GM12878 (cell line): ENCODE measurements around the gene WWOX. TPM values are rescaled to one million over a fixed set of nuclear protein-coding genes. Genes with fewer than 3 reads are reported as not detected.

Experiments used
- ATAC-seq: fragments of 200-7000 bp; cut with Tn5 transposase; 3 replicates; pipeline ENCODE4 v1.9.1; 2020; ENCODE audit warnings: mild to moderate bottlenecking, moderate library complexity
- BruUV-seq: library from RNA; stranded (reverse); fragments of 400-500 nt; replicated peaks from 2 replicates; lab custom pipeline; 2021; lab: Mats Ljungman, UMichigan
- CTCF ChIA-PET: fragments of 300-600 bp; sonication (Branson Sonifier 250); formaldehyde crosslinking; extraction: SDS; loops from one replicate; lab custom pipeline; 2021; ENCODE audit warnings: inconsistent platforms; lab: Yijun Ruan, JAX
- POLR2A ChIA-PET: fragments of 350-600 bp; formaldehyde crosslinking; extraction: SDS; loops from one replicate; lab custom pipeline; 2021; ENCODE audit warnings: inconsistent platforms; lab: Charles Lee
- RAD21 ChIA-PET: fragments of 300-600 bp; sonication (Branson Sonifier 250); formaldehyde crosslinking; loops from one replicate; lab custom pipeline; 2023; ENCODE audit warnings: antibody characterized with exemption; ENCODE audit not compliant: unreplicated experiment; lab: Charles Lee
- SMC1A ChIA-PET: fragments of 300-600 bp; sonication (Branson Sonifier 250); formaldehyde crosslinking; loops from one replicate; lab custom pipeline; 2023; ENCODE audit not compliant: unreplicated experiment, uncharacterized antibody; lab: Charles Lee
- DNase-seq: peaks from one replicate; pipeline ENCODE4 v3.0.0-alpha.2; 2011; ENCODE audit warnings: low read depth, low spot score
- FAIRE-seq: peaks from 3 replicates; lab custom pipeline; 2011; peaks lifted over from hg19 to GRCh38; lab: Jason Lieb, UNC
- H2AFZ ChIP-seq: 2 replicates; pipeline ENCODE4 v1.6.0; 2011; ENCODE audit warnings: low read depth, low read length, control low read depth; ENCODE audit not compliant: control insufficient read depth
- H3K27ac ChIP-seq: 2 replicates; pipeline ENCODE4 v1.5.1; 2011; ENCODE audit warnings: control low read depth; ENCODE audit not compliant: control insufficient read depth, insufficient read depth
- H3K27me3 ChIP-seq, 2 experiments: replicated peaks in 1 of 2; 2 replicates each; pipeline versions ENCODE4 v1.6.0 to v1.6.1; 2011; ENCODE audit warnings: low read length in 1 of 2; ENCODE audit not compliant: control insufficient read depth in 2 of 2, insufficient read depth in 2 of 2
- H3K36me3 ChIP-seq, 2 experiments: 2 replicates each; pipeline ENCODE4 v1.5.1; 2011; ENCODE audit warnings: low read length in 1 of 2; ENCODE audit not compliant: control insufficient read depth in 2 of 2, insufficient read depth in 2 of 2
- H3K4me1 ChIP-seq: 2 replicates; pipeline ENCODE4 v1.6.1; 2011; ENCODE audit warnings: mild to moderate bottlenecking, low read length, moderate library complexity, mixed read lengths; ENCODE audit not compliant: control insufficient read depth, insufficient read depth
- H3K4me2 ChIP-seq: 2 replicates; pipeline ENCODE4 v1.6.0; 2011; ENCODE audit warnings: control low read depth; ENCODE audit not compliant: control insufficient read depth, insufficient read depth
- H3K4me3 ChIP-seq: fragments of 200-600 bp; sonication (generic); 2 replicates; pipeline ENCODE4 v1.5.1; 2016
- H3K79me2 ChIP-seq: 2 replicates; pipeline ENCODE4 v1.6.0; 2011; ENCODE audit warnings: low read length; ENCODE audit not compliant: control insufficient read depth, insufficient read depth
- H3K9ac ChIP-seq: 2 replicates; pipeline ENCODE4 v1.8.0; 2011; ENCODE audit warnings: low read length, control low read depth, mixed read lengths; ENCODE audit not compliant: control insufficient read depth, insufficient read depth
- H3K9me3 ChIP-seq: replicated peaks from 3 replicates; pipeline ENCODE4 v1.5.1; 2011; ENCODE audit warnings: mild to moderate bottlenecking, low read length; ENCODE audit not compliant: control insufficient read depth, insufficient read depth
- H4K20me1 ChIP-seq: 2 replicates; pipeline ENCODE4 v1.6.0; 2011; ENCODE audit not compliant: control insufficient read depth, insufficient read depth
- BCL11A ChIP-seq: IDR thresholded peaks from 2 replicates; pipeline ENCODE4 v1.6.1; 2011; ENCODE audit warnings: low read depth, low read length
- BMI1 ChIP-seq: fragments of 450-650 bp; IDR thresholded peaks from 2 replicates; pipeline ENCODE4 v1.6.1; 2016; ENCODE audit warnings: mild to moderate bottlenecking, moderate library complexity, borderline replicate concordance
- CREB1 ChIP-seq: IDR thresholded peaks from 2 replicates; pipeline ENCODE4 v1.6.1; 2012; ENCODE audit warnings: low read depth, mild to moderate bottlenecking, inconsistent platforms
- MXI1 ChIP-seq: fragments of 150-350 bp; IDR thresholded peaks from 2 replicates; pipeline ENCODE4 v1.6.1; 2011; ENCODE audit warnings: low read depth, mild to moderate bottlenecking, inconsistent platforms, low read length, improper control_type of control experiment
- NFYA ChIP-seq: IDR thresholded peaks from 2 replicates; pipeline ENCODE4 v1.6.1; 2011; ENCODE audit warnings: low read depth, mild to moderate bottlenecking, low read length, improper control_type of control experiment, borderline replicate concordance
- POLR2AphosphoS2 ChIP-seq: IDR thresholded peaks from 2 replicates; pipeline ENCODE4 v1.6.1; 2011; ENCODE audit warnings: low read depth, mild to moderate bottlenecking, low read length, improper control_type of control experiment, moderate library complexity
- POLR2AphosphoS5 ChIP-seq: IDR thresholded peaks from 2 replicates; pipeline ENCODE4 v1.6.1; 2011; ENCODE audit warnings: mild to moderate bottlenecking, low read length, inconsistent platforms
- WRNIP1 ChIP-seq: IDR thresholded peaks from 2 replicates; pipeline ENCODE4 v1.6.1; 2011; ENCODE audit warnings: low read depth, low read length, improper control_type of control experiment, borderline replicate concordance
- ZZZ3 ChIP-seq: IDR thresholded peaks from 2 replicates; pipeline ENCODE4 v1.6.1; 2011; ENCODE audit warnings: low read depth; ENCODE audit not compliant: control insufficient read depth, insufficient read length
- WGBS: methylation state at CpG from one replicate; pipeline ENCODE4 v1.1.6; 2016; ENCODE audit warnings: low lambda C conversion rate; ENCODE audit not compliant: insufficient replicate concordance, insufficient coverage; ENCODE audit errors: missing lambda C conversion rate; 5-methylcytosine and 5-hydroxymethylcytosine counted together
- in situ Hi-C: fragments of 300-500 bp; cut with MboI; formaldehyde crosslinking; loops from 9 replicates; pipeline ENCODE4 v1.14.3; 2018; ENCODE audit warnings: mixed read lengths
- intact Hi-C: fragments of 100-400 bp; cut with micrococcal nuclease; formaldehyde crosslinking; loops from one replicate; pipeline ENCODE4 v1.14.2; 2022; ENCODE audit not compliant: unreplicated experiment
- polyA plus RNA-seq, 11 experiments: library from polyadenylated mRNA; depleted of rRNA in 4 of 11; unstranded in 6 of 11; stranded (reverse) in 5 of 11; fragments of >200 nt; fragmentation: Nextera tagmentation in 4 of 11; fragmentation: Illumina TruSeq in 1 of 11; extraction: Ambion mirVana in 4 of 11; extraction: Trizol in 1 of 11; gene quantifications; 1 replicate in 1 of 11; 2 replicates in 10 of 11; pipeline versions ENCODE4 v1.2.1 to v1.2.3, GENCODE V29; 2011 to 2016; ENCODE audit warnings: inconsistent platforms in 2 of 11, missing spikeins in 2 of 11, low read depth in 1 of 11
- total RNA-seq, 4 experiments: library from RNA; depleted of rRNA in 3 of 4; stranded (reverse); fragments of >200 nt in 3 of 4; fragmentation: Illumina TruSeq in 1 of 4; extraction: Trizol in 1 of 4; gene quantifications; 2 replicates each; pipeline versions ENCODE4 v1.2.1 to v1.2.3, GENCODE V29; 2013 to 2021
- TF ChIP-seq, protein P1 (sequence below): IDR thresholded peaks from 2 replicates; pipeline ENCODE4 v1.6.1; 2011; ENCODE audit warnings: low read depth, low read length, improper control_type of control experiment, borderline replicate concordance
- TF ChIP-seq, protein P2 (sequence below): fragments of 450-650 bp; IDR thresholded peaks from 2 replicates; pipeline ENCODE4 v1.6.1; 2018; ENCODE audit warnings: borderline replicate concordance, mild to moderate bottlenecking; ENCODE audit not compliant: partially characterized antibody
- TF ChIP-seq, protein P3 (sequence below): IDR thresholded peaks from 2 replicates; pipeline ENCODE4 v1.6.1; 2012; ENCODE audit warnings: low read depth, low read length, improper control_type of control experiment
- TF ChIP-seq, protein P4 (sequence below): IDR thresholded peaks from 2 replicates; pipeline ENCODE4 v1.6.1; 2012; ENCODE audit warnings: mild to moderate bottlenecking, low read depth, low read length
- TF ChIP-seq, protein P5 (sequence below): IDR thresholded peaks from 2 replicates; pipeline ENCODE4 v1.6.1; 2012; ENCODE audit warnings: low read length, inconsistent platforms

WWOX gene
- total and polyA plus RNA-seq, 10 of the 15 experiments (the other 5 are each of a cell fraction or from before 2014, with no cell fraction given): 2.8 to 24.4 (median 17.8) TPM

DNA sequence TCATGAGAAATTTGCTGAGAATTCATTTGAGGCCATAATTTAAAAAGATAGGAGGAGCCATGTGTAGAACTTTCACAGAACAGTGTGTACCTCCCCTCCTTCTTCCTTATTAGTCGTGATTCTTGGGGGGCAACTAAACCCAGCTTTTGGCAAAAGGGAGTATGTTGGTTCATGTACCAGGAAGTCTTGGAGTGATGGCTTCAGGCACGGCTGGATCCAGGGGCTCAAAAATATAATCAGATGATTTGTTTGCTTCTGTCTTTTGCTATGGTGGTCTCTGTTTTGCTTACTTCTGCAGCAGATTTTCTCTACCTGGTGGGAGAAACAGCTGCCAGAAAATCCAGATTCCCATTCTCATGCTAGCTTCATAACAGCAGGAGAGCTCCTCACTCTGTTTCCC is 871.2 kb downstream of the WWOX start:
- H3K79me2 ChIP-seq: no peaks in the 10 kb centered on the region
- H3K4me1 ChIP-seq: no peaks in the 10 kb centered on the region
- H3K27ac ChIP-seq: no peak overlapping the region
- no peak overlapping the region for H2AFZ ChIP-seq
- TF ChIP-seq POLR2AphosphoS2 (no peak), BCL11A (no peak), MXI1 (no peak), POLR2AphosphoS5 (no peak), CREB1 (no peak), ZZZ3 (no peak), WRNIP1 (no peak), NFYA (no peak), BMI1 (no peak)
- TF ChIP-seq, protein P1, sequence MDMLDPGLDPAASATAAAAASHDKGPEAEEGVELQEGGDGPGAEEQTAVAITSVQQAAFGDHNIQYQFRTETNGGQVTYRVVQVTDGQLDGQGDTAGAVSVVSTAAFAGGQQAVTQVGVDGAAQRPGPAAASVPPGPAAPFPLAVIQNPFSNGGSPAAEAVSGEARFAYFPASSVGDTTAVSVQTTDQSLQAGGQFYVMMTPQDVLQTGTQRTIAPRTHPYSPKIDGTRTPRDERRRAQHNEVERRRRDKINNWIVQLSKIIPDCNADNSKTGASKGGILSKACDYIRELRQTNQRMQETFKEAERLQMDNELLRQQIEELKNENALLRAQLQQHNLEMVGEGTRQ: no peak
- TF ChIP-seq, protein P2, sequence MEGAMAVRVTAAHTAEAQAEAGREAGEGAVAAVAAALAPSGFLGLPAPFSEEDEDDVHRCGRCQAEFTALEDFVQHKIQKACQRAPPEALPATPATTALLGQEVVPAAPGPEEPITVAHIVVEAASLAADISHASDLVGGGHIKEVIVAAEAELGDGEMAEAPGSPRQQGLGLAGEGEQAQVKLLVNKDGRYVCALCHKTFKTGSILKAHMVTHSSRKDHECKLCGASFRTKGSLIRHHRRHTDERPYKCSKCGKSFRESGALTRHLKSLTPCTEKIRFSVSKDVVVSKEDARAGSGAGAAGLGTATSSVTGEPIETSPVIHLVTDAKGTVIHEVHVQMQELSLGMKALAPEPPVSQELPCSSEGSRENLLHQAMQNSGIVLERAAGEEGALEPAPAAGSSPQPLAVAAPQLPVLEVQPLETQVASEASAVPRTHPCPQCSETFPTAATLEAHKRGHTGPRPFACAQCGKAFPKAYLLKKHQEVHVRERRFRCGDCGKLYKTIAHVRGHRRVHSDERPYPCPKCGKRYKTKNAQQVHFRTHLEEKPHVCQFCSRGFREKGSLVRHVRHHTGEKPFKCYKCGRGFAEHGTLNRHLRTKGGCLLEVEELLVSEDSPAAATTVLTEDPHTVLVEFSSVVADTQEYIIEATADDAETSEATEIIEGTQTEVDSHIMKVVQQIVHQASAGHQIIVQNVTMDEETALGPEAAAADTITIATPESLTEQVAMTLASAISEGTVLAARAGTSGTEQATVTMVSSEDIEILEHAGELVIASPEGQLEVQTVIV: no peak
- TF ChIP-seq, protein P3, sequence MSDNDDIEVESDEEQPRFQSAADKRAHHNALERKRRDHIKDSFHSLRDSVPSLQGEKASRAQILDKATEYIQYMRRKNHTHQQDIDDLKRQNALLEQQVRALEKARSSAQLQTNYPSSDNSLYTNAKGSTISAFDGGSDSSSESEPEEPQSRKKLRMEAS: no peak
- TF ChIP-seq, protein P4, sequence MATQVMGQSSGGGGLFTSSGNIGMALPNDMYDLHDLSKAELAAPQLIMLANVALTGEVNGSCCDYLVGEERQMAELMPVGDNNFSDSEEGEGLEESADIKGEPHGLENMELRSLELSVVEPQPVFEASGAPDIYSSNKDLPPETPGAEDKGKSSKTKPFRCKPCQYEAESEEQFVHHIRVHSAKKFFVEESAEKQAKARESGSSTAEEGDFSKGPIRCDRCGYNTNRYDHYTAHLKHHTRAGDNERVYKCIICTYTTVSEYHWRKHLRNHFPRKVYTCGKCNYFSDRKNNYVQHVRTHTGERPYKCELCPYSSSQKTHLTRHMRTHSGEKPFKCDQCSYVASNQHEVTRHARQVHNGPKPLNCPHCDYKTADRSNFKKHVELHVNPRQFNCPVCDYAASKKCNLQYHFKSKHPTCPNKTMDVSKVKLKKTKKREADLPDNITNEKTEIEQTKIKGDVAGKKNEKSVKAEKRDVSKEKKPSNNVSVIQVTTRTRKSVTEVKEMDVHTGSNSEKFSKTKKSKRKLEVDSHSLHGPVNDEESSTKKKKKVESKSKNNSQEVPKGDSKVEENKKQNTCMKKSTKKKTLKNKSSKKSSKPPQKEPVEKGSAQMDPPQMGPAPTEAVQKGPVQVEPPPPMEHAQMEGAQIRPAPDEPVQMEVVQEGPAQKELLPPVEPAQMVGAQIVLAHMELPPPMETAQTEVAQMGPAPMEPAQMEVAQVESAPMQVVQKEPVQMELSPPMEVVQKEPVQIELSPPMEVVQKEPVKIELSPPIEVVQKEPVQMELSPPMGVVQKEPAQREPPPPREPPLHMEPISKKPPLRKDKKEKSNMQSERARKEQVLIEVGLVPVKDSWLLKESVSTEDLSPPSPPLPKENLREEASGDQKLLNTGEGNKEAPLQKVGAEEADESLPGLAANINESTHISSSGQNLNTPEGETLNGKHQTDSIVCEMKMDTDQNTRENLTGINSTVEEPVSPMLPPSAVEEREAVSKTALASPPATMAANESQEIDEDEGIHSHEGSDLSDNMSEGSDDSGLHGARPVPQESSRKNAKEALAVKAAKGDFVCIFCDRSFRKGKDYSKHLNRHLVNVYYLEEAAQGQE: no peak
- TF ChIP-seq, protein P5, sequence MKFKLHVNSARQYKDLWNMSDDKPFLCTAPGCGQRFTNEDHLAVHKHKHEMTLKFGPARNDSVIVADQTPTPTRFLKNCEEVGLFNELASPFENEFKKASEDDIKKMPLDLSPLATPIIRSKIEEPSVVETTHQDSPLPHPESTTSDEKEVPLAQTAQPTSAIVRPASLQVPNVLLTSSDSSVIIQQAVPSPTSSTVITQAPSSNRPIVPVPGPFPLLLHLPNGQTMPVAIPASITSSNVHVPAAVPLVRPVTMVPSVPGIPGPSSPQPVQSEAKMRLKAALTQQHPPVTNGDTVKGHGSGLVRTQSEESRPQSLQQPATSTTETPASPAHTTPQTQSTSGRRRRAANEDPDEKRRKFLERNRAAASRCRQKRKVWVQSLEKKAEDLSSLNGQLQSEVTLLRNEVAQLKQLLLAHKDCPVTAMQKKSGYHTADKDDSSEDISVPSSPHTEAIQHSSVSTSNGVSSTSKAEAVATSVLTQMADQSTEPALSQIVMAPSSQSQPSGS: no peak
- TF ChIP-seq, all 136 proteins: peak for 0
- Histone ChIP-seq H4K20me1 (no peaks in the 10 kb centered on the region), H3K36me3 (no peaks in the 10 kb centered on the region), H3K27me3 (no peaks in the 10 kb centered on the region; a peak in 1 of 4 replicates), H3K9ac (no peak overlapping the region), H3K4me2 (no peak overlapping the region), H3K4me3 (no peak overlapping the region), H3K9me3 (no peaks in the 10 kb centered on the region)
- ChIA-PET RAD21 (no interaction called here), CTCF (no interaction called here), SMC1A (no interaction called here), POLR2A (interaction anchor here (0.5 kb wide), 1 partner anchor 486 kb away, joined by 5 read pairs; no protein-coding TSS in a partner anchor)
- WGBS: 49% methylated on average over 2 of the region's 2 CpGs
- no peak for ATAC-seq
- intact Hi-C loops: no loop called here
- FAIRE-seq: no peak
- in situ Hi-C loops: no loop called here
- BruUV-seq: no TSS peak
- no peak for DNase-seq
